Esophagus muscularis mucosa (tissue), 3 donors: Measurements from ENCODE around the gene AGAP4.

Source experiments
- CTCF ChIP-seq, 3 experiments: fragments of 200-600 bp in 2 of 3; fragments of 450-650 bp in 1 of 3; sonication (generic) in 2 of 3; IDR thresholded peaks; one replicate each; pipeline ENCODE4 v1.5.1; 2017 to 2019; ENCODE audit warnings: antibody characterized with exemption in 3 of 3, mild to moderate bottlenecking in 2 of 3, moderate library complexity in 1 of 3
- POLR2AphosphoS5 ChIP-seq, 2 donors: sonication (generic); formaldehyde crosslinking; IDR thresholded peaks; one replicate each; pipeline ENCODE4 v1.6.1; 2017; ENCODE audit warnings: antibody characterized with exemption in 2 of 2

GRCh38 chr10:45809837-45810236 is 37.5 kb downstream of the AGAP4 start:
- TF ChIP-seq POLR2AphosphoS5 (IDR thresholded peaks at IDR 0.05) (no peak), CTCF (IDR thresholded peaks at IDR 0.05) (no peak)
